WTC11 (cell line): ENCODE measurements around the gene MCUB. TPM values are rescaled to one million over a fixed set of nuclear protein-coding genes. Genes with fewer than 3 reads are reported as not detected.

ENCODE experiments used
- ATAC-seq: fragments of 200-7000 bp; cut with Tn5 transposase; 2 replicates; pipeline ENCODE4 v1.10.0; 2021; ENCODE audit warnings: mild to moderate bottlenecking, moderate library complexity
- CTCF ChIA-PET: fragments of 300-600 bp; sonication (Branson Sonifier 250); formaldehyde crosslinking; loops from one replicate; lab custom pipeline; 2021; ENCODE audit warnings: antibody characterized with exemption; lab: Charles Lee
- POLR2A ChIA-PET: fragments of 350-600 bp; sonication (Branson Sonifier 250); formaldehyde crosslinking; loops from one replicate; lab custom pipeline; 2021; ENCODE audit warnings: antibody characterized with exemption; lab: Charles Lee
- DNase-seq: peaks from one replicate; pipeline ENCODE4 v3.0.0; 2021; ENCODE audit warnings: low spot score
- H3K27ac Mint-ChIP-seq: 2 replicates; pipeline ENCODE4 v1.8.0; 2021; ENCODE audit warnings: mixed read lengths
- H3K27me3 Mint-ChIP-seq: 2 replicates; pipeline ENCODE4 v1.8.0; 2021; ENCODE audit warnings: low read depth, mild to moderate bottlenecking, moderate library complexity, mixed read lengths
- H3K36me3 Mint-ChIP-seq: 2 replicates; pipeline ENCODE4 v1.8.0; 2021; ENCODE audit warnings: mixed read lengths
- H3K4me1 Mint-ChIP-seq: 2 replicates; pipeline ENCODE4 v1.8.0; 2022; ENCODE audit warnings: mixed read lengths
- H3K4me3 Mint-ChIP-seq: 2 replicates; pipeline ENCODE4 v1.8.0; 2021; ENCODE audit warnings: mild to moderate bottlenecking, moderate library complexity, mixed read lengths
- H3K9me3 Mint-ChIP-seq: 2 replicates; pipeline ENCODE4 v1.8.0; 2021; ENCODE audit warnings: mixed read lengths
- CREM ChIP-seq: sonication (generic); formaldehyde crosslinking; IDR thresholded peaks from 2 replicates; pipeline ENCODE4 v1.8.1; 2022; ENCODE audit warnings: mild to moderate bottlenecking, missing genetic modification reagents, moderate library complexity
- FOXP1 ChIP-seq: sonication (generic); formaldehyde crosslinking; IDR thresholded peaks from 2 replicates; pipeline ENCODE4 v1.8.0; 2022; ENCODE audit warnings: missing genetic modification reagents, mild to moderate bottlenecking, moderate library complexity, borderline replicate concordance
- GRHL2 ChIP-seq: fragments of 250-450 bp; sonication (Bioruptor Pico); IDR thresholded peaks from 2 replicates; pipeline ENCODE4 v1.8.0; 2022; ENCODE audit warnings: mild to moderate bottlenecking, moderate library complexity; ENCODE audit not compliant: insufficient replicate concordance, severe bottlenecking
- JAZF1 ChIP-seq: fragments of 250-450 bp; sonication (Bioruptor Pico); IDR thresholded peaks from 2 replicates; pipeline ENCODE4 v1.9.0; 2021; ENCODE audit warnings: moderate library complexity, mild to moderate bottlenecking, inconsistent platforms
- JUN ChIP-seq: sonication (generic); formaldehyde crosslinking; IDR thresholded peaks from 2 replicates; pipeline ENCODE4 v1.8.0; 2023; ENCODE audit warnings: mild to moderate bottlenecking, missing genetic modification reagents
- NFE2L1 ChIP-seq: sonication (generic); formaldehyde crosslinking; IDR thresholded peaks from 2 replicates; pipeline ENCODE4 v1.8.1; 2023; ENCODE audit warnings: missing genetic modification reagents
- NR3C1 ChIP-seq: sonication (generic); formaldehyde crosslinking; conservative IDR thresholded peaks from 2 replicates; pipeline ENCODE4 v1.8.1; 2023; ENCODE audit warnings: low read depth, mild to moderate bottlenecking, missing genetic modification reagents
- OVOL2 ChIP-seq: fragments of 250-450 bp; sonication (Bioruptor Pico); IDR thresholded peaks from 2 replicates; pipeline ENCODE4 v1.9.0; 2021; ENCODE audit warnings: mild to moderate bottlenecking, borderline replicate concordance
- SMAD3 ChIP-seq: sonication (generic); formaldehyde crosslinking; IDR thresholded peaks from 2 replicates; pipeline ENCODE4 v1.8.0; 2022; ENCODE audit warnings: missing genetic modification reagents, mild to moderate bottlenecking, borderline replicate concordance
- total RNA-seq: library from RNA; stranded (reverse); gene quantifications from 3 replicates; pipeline ENCODE4 v1.2.3, GENCODE V29; 2021
- TF ChIP-seq, protein P1 (sequence below): fragments of 250-450 bp; sonication (Bioruptor Pico); conservative IDR thresholded peaks from 2 replicates; pipeline ENCODE4 v1.9.0; 2021; ENCODE audit warnings: mild to moderate bottlenecking
- TF ChIP-seq, protein P2 (sequence below): sonication (generic); formaldehyde crosslinking; IDR thresholded peaks from 2 replicates; pipeline ENCODE4 v1.8.0; 2023; ENCODE audit warnings: missing genetic modification reagents
- TF ChIP-seq, protein P3 (sequence below): sonication (generic); formaldehyde crosslinking; IDR thresholded peaks from 2 replicates; pipeline ENCODE4 v1.8.1; 2022; ENCODE audit warnings: missing genetic modification reagents, borderline replicate concordance
- TF ChIP-seq, protein P4 (sequence below): sonication (generic); formaldehyde crosslinking; IDR thresholded peaks from 2 replicates; pipeline ENCODE4 v1.8.0; 2023; ENCODE audit warnings: missing genetic modification reagents, mild to moderate bottlenecking, borderline replicate concordance
- TF ChIP-seq, protein P5 (sequence below): fragments of 250-450 bp; sonication (Bioruptor Pico); IDR thresholded peaks from 2 replicates; pipeline ENCODE4 v1.9.0; 2021; ENCODE audit warnings: moderate library complexity, mild to moderate bottlenecking, inconsistent platforms, borderline replicate concordance
- TF ChIP-seq, protein P6 (sequence below): sonication (generic); formaldehyde crosslinking; IDR thresholded peaks from 2 replicates; pipeline ENCODE4 v1.8.0; 2022; ENCODE audit warnings: mild to moderate bottlenecking, missing genetic modification reagents
- TF ChIP-seq, protein P7 (sequence below): sonication (generic); formaldehyde crosslinking; IDR thresholded peaks from 2 replicates; pipeline ENCODE4 v1.8.1; 2022; ENCODE audit warnings: low read depth, mild to moderate bottlenecking, moderate library complexity, missing genetic modification reagents, borderline replicate concordance
- TF ChIP-seq, protein P8 (sequence below): sonication (generic); formaldehyde crosslinking; IDR thresholded peaks from 2 replicates; pipeline ENCODE4 v1.8.1; 2023; ENCODE audit warnings: mild to moderate bottlenecking, missing genetic modification reagents, borderline replicate concordance
- TF ChIP-seq, protein P9 (sequence below): sonication (generic); formaldehyde crosslinking; IDR thresholded peaks from 2 replicates; pipeline ENCODE4 v1.8.1; 2023; ENCODE audit warnings: mild to moderate bottlenecking, missing genetic modification reagents, moderate library complexity

MCUB gene
- total RNA-seq, 1 experiment from 2014 or later = 26.8 TPM

DNA sequence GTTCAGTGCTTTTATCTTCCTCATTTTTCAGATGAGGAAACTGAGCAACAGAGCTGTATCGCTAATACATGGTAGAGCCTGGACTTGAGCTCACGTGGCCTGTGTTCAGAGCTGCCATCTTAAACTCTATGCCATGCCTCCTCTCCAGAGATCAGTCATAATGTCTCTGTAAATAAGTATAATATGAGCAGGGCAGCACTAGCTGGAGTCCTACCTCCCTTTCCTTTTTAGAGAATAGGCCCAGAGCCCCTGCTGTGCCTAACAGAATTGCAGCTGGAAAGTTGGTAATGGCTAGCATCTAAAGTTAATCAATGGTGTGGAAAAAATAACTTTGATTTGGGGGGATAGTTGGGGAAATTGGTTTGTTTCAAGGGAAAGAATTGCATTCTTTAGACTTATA, 122.8 kb downstream of the MCUB start (continued):
- TF ChIP-seq, protein P1, sequence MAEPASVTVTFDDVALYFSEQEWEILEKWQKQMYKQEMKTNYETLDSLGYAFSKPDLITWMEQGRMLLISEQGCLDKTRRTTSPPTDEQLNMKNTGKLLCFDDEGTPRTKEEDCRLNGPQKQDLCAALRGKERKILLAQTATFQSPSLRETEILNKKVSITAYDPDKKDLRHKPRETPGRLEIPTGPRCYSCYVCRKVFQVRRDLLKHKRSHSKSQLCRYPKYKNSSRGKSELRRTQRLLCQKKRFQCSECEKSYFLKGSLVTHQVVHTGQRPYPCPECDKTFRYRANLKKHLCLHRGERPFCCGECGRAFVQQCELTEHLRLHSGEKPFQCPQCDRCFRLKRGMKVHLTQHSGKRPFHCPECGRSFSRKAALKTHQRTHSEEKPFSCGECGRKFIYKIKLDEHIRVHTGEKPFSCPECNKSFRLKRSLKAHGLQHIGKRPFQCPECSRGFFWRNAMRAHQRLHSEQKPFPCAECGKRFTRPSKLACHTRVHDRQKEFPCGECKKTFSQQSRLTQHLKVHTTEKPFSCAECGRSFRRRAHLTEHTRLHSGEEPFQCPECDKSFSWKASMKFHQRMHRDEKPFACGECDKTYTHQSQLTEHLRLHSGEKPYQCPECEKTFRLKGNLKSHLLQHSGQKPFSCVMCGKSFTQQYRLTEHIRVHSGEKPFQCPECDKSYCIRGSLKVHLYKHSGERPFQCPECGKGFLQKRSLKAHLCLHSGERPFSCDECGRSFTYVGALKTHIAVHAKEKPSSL (CRISPR knock-in tag) = no peak

DNA sequence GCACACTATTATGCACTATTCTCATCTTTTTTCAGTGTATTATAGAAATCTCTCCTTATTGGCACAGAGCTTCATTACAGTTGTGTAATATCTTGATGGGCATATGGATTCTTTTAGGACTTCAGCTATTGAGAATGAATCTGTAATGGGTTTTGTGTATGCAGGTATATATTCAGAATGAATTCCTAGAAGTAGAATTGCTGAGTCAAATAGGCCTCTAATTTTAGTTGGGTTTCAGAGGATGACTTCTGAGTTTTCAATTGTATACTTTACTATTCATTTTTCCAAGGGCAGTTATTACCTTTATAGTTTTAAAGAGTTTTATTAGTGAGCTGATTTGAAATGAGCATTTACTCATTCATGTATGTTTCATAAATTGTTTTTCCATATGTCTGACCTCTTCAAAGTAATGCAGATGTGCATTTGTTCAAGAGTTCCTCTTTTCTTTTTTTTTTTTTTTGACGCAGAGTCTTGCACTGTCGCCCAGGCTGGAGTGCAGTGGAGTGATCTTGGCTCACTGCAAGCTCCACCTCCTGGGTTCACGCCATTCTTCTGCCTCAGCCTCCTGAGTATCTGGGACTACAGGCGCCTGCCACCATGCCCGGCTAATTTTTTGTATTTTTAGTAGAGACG, 123.7 kb downstream of the MCUB start:
- POLR2A ChIA-PET = no interaction called here
- TF ChIP-seq, protein P2, sequence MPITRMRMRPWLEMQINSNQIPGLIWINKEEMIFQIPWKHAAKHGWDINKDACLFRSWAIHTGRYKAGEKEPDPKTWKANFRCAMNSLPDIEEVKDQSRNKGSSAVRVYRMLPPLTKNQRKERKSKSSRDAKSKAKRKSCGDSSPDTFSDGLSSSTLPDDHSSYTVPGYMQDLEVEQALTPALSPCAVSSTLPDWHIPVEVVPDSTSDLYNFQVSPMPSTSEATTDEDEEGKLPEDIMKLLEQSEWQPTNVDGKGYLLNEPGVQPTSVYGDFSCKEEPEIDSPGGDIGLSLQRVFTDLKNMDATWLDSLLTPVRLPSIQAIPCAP (CRISPR knock-in tag) = no peak
- TF ChIP-seq, protein P3, sequence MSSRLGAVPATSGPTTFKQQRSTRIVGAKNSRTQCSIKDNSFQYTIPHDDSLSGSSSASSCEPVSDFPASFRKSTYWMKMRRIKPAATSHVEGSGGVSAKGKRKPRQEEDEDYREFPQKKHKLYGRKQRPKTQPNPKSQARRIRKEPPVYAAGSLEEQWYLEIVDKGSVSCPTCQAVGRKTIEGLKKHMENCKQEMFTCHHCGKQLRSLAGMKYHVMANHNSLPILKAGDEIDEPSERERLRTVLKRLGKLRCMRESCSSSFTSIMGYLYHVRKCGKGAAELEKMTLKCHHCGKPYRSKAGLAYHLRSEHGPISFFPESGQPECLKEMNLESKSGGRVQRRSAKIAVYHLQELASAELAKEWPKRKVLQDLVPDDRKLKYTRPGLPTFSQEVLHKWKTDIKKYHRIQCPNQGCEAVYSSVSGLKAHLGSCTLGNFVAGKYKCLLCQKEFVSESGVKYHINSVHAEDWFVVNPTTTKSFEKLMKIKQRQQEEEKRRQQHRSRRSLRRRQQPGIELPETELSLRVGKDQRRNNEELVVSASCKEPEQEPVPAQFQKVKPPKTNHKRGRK (CRISPR knock-in tag) = no peak
- TF ChIP-seq, protein P4, sequence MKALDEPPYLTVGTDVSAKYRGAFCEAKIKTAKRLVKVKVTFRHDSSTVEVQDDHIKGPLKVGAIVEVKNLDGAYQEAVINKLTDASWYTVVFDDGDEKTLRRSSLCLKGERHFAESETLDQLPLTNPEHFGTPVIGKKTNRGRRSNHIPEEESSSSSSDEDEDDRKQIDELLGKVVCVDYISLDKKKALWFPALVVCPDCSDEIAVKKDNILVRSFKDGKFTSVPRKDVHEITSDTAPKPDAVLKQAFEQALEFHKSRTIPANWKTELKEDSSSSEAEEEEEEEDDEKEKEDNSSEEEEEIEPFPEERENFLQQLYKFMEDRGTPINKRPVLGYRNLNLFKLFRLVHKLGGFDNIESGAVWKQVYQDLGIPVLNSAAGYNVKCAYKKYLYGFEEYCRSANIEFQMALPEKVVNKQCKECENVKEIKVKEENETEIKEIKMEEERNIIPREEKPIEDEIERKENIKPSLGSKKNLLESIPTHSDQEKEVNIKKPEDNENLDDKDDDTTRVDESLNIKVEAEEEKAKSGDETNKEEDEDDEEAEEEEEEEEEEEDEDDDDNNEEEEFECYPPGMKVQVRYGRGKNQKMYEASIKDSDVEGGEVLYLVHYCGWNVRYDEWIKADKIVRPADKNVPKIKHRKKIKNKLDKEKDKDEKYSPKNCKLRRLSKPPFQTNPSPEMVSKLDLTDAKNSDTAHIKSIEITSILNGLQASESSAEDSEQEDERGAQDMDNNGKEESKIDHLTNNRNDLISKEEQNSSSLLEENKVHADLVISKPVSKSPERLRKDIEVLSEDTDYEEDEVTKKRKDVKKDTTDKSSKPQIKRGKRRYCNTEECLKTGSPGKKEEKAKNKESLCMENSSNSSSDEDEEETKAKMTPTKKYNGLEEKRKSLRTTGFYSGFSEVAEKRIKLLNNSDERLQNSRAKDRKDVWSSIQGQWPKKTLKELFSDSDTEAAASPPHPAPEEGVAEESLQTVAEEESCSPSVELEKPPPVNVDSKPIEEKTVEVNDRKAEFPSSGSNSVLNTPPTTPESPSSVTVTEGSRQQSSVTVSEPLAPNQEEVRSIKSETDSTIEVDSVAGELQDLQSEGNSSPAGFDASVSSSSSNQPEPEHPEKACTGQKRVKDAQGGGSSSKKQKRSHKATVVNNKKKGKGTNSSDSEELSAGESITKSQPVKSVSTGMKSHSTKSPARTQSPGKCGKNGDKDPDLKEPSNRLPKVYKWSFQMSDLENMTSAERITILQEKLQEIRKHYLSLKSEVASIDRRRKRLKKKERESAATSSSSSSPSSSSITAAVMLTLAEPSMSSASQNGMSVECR (CRISPR knock-in tag) = no peak
- TF ChIP-seq, protein P5, sequence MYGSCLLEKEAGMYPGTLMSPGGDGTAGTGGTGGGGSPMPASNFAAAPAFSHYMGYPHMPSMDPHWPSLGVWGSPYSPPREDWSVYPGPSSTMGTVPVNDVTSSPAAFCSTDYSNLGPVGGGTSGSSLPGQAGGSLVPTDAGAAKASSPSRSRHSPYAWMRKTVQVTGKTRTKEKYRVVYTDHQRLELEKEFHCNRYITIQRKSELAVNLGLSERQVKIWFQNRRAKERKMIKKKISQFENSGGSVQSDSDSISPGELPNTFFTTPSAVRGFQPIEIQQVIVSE (CRISPR knock-in tag) = no peak
- TF ChIP-seq, protein P6, sequence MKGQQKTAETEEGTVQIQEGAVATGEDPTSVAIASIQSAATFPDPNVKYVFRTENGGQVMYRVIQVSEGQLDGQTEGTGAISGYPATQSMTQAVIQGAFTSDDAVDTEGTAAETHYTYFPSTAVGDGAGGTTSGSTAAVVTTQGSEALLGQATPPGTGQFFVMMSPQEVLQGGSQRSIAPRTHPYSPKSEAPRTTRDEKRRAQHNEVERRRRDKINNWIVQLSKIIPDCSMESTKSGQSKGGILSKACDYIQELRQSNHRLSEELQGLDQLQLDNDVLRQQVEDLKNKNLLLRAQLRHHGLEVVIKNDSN (CRISPR knock-in tag) = no peak
- no peak for TF ChIP-seq JUN (CRISPR knock-in tag)
- no peak for TF ChIP-seq SMAD3 (CRISPR knock-in tag)
- no peak for TF ChIP-seq GRHL2
- TF ChIP-seq, protein P7, sequence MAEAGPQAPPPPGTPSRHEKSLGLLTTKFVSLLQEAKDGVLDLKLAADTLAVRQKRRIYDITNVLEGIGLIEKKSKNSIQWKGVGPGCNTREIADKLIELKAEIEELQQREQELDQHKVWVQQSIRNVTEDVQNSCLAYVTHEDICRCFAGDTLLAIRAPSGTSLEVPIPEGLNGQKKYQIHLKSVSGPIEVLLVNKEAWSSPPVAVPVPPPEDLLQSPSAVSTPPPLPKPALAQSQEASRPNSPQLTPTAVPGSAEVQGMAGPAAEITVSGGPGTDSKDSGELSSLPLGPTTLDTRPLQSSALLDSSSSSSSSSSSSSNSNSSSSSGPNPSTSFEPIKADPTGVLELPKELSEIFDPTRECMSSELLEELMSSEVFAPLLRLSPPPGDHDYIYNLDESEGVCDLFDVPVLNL (CRISPR knock-in tag) = no peak
- no peak for TF ChIP-seq NR3C1 (CRISPR knock-in tag)
- TF ChIP-seq NFE2L1 (CRISPR knock-in tag) = no peak
- TF ChIP-seq, protein P8, sequence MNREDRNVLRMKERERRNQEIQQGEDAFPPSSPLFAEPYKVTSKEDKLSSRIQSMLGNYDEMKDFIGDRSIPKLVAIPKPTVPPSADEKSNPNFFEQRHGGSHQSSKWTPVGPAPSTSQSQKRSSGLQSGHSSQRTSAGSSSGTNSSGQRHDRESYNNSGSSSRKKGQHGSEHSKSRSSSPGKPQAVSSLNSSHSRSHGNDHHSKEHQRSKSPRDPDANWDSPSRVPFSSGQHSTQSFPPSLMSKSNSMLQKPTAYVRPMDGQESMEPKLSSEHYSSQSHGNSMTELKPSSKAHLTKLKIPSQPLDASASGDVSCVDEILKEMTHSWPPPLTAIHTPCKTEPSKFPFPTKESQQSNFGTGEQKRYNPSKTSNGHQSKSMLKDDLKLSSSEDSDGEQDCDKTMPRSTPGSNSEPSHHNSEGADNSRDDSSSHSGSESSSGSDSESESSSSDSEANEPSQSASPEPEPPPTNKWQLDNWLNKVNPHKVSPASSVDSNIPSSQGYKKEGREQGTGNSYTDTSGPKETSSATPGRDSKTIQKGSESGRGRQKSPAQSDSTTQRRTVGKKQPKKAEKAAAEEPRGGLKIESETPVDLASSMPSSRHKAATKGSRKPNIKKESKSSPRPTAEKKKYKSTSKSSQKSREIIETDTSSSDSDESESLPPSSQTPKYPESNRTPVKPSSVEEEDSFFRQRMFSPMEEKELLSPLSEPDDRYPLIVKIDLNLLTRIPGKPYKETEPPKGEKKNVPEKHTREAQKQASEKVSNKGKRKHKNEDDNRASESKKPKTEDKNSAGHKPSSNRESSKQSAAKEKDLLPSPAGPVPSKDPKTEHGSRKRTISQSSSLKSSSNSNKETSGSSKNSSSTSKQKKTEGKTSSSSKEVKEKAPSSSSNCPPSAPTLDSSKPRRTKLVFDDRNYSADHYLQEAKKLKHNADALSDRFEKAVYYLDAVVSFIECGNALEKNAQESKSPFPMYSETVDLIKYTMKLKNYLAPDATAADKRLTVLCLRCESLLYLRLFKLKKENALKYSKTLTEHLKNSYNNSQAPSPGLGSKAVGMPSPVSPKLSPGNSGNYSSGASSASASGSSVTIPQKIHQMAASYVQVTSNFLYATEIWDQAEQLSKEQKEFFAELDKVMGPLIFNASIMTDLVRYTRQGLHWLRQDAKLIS = no peak
- TF ChIP-seq OVOL2 (CRISPR knock-in tag) = no peak
- TF ChIP-seq, protein P9, sequence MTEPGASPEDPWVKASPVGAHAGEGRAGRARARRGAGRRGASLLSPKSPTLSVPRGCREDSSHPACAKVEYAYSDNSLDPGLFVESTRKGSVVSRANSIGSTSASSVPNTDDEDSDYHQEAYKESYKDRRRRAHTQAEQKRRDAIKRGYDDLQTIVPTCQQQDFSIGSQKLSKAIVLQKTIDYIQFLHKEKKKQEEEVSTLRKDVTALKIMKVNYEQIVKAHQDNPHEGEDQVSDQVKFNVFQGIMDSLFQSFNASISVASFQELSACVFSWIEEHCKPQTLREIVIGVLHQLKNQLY = no peak
- no peak for TF ChIP-seq CREM (CRISPR knock-in tag)
- TF ChIP-seq FOXP1 (CRISPR knock-in tag) = no peak
- TF ChIP-seq JAZF1 (CRISPR knock-in tag) = no peak

More for the DNA sequence above, 123.7 kb downstream of the MCUB start:
- H3K9me3 Mint-ChIP-seq = peaks cover 21% of the 10 kb centered on the region
- CTCF ChIA-PET = no interaction called here
- peaks cover 8% of the 10 kb centered on the region for H3K27me3 Mint-ChIP-seq
- peaks cover 27% of the 10 kb centered on the region for H3K36me3 Mint-ChIP-seq
- peaks cover 38% of the 10 kb centered on the region for H3K4me1 Mint-ChIP-seq
- no peak overlapping the region for H3K4me3 Mint-ChIP-seq
- DNase-seq (no peak), ATAC-seq (no peak)
- no peak overlapping the region for H3K27ac Mint-ChIP-seq
